DND-41 (cell line): ENCODE measurements around the gene PGBD5.

Source experiments
- ATAC-seq: fragments of 200-7000 bp; cut with Tn5 transposase; 3 replicates; pipeline ENCODE4 v1.9.1; 2021; ENCODE audit warnings: low read depth; ENCODE audit not compliant: insufficient read depth
- DNase-seq: peaks from one replicate; pipeline ENCODE4 v3.0.0-alpha.2; 2020
- H2AFZ ChIP-seq: 2 replicates; pipeline ENCODE4 v1.6.0; 2012; ENCODE audit warnings: low read depth, low read length
- H3K27ac ChIP-seq: 2 replicates; pipeline ENCODE4 v1.5.1; 2012; ENCODE audit warnings: low read length, inconsistent platforms
- H3K27me3 ChIP-seq: fragments of 200-600 bp; sonication (generic); 2 replicates; pipeline ENCODE4 v1.6.0; 2012; ENCODE audit warnings: low read length, mild to moderate bottlenecking, inconsistent platforms; ENCODE audit not compliant: insufficient read depth, poor library complexity
- H3K36me3 ChIP-seq: 2 replicates; pipeline ENCODE4 v1.5.1; 2012; ENCODE audit warnings: low read length, inconsistent platforms; ENCODE audit not compliant: insufficient read depth
- H3K4me1 ChIP-seq: 2 replicates; pipeline ENCODE4 v1.5.1; 2012; ENCODE audit warnings: mild to moderate bottlenecking, low read length; ENCODE audit not compliant: insufficient read depth
- H3K4me2 ChIP-seq: 2 replicates; pipeline ENCODE4 v1.6.0; 2012; ENCODE audit warnings: mild to moderate bottlenecking, moderate library complexity, low read length, inconsistent platforms; ENCODE audit not compliant: insufficient read depth
- H3K4me3 ChIP-seq, 2 experiments: fragments of 200-600 bp in 1 of 2; shearing (Covaris generic) in 1 of 2; 2 replicates each; pipeline ENCODE4 v1.5.1; 2012 to 2016; ENCODE audit warnings: inconsistent platforms in 2 of 2, low read length in 2 of 2, mild to moderate bottlenecking in 2 of 2, low read depth in 1 of 2, moderate library complexity in 1 of 2
- H3K79me2 ChIP-seq: 2 replicates; pipeline ENCODE4 v1.6.0; 2012; ENCODE audit warnings: low read length, inconsistent platforms; ENCODE audit not compliant: insufficient read depth
- H3K9ac ChIP-seq: 2 replicates; pipeline ENCODE4 v1.6.0; 2012; ENCODE audit warnings: low read depth, mild to moderate bottlenecking, inconsistent platforms, low read length, moderate library complexity
- H3K9me3 ChIP-seq: 2 replicates; pipeline ENCODE4 v1.5.1; 2012; ENCODE audit warnings: low read length, moderate library complexity, mild to moderate bottlenecking, inconsistent platforms; ENCODE audit not compliant: insufficient read depth, severe bottlenecking
- H4K20me1 ChIP-seq: 2 replicates; pipeline ENCODE4 v1.6.0; 2012; ENCODE audit warnings: low read length; ENCODE audit not compliant: insufficient read depth
- EZH2 ChIP-seq: IDR thresholded peaks from 3 replicates; pipeline ENCODE4 v1.6.1; 2012; ENCODE audit warnings: borderline replicate concordance, low read depth, mild to moderate bottlenecking, moderate library complexity, low read length, inconsistent platforms; ENCODE audit not compliant: severe bottlenecking
- TF ChIP-seq, protein P1 (sequence below): IDR thresholded peaks from 2 replicates; pipeline ENCODE4 v1.5.1; 2012; ENCODE audit warnings: borderline replicate concordance, low read length, moderate library complexity, mild to moderate bottlenecking; ENCODE audit not compliant: poor library complexity, severe bottlenecking; ENCODE audit errors: extremely low read depth

Gene PGBD5

DNA sequence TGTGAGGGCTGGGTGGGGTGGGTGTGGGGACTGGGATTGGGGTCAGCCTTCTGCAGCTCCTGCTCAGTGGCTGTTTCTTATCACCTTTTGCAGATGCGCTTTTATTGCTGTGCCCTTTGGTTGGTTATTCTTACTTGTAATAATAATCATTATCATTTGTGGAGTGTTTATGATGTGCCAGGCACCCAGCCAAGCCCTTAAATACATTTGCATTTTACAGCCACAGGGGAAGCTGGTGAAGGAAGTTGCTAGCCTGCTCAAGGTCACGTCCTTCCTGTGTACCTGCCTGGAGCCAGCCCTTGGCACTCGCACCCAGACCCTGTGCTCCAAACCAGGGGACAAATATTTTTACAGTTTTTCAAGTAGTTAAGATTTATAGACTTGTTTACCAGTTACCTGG is 144.0 kb downstream of the PGBD5 start:
- TF ChIP-seq, protein P1, sequence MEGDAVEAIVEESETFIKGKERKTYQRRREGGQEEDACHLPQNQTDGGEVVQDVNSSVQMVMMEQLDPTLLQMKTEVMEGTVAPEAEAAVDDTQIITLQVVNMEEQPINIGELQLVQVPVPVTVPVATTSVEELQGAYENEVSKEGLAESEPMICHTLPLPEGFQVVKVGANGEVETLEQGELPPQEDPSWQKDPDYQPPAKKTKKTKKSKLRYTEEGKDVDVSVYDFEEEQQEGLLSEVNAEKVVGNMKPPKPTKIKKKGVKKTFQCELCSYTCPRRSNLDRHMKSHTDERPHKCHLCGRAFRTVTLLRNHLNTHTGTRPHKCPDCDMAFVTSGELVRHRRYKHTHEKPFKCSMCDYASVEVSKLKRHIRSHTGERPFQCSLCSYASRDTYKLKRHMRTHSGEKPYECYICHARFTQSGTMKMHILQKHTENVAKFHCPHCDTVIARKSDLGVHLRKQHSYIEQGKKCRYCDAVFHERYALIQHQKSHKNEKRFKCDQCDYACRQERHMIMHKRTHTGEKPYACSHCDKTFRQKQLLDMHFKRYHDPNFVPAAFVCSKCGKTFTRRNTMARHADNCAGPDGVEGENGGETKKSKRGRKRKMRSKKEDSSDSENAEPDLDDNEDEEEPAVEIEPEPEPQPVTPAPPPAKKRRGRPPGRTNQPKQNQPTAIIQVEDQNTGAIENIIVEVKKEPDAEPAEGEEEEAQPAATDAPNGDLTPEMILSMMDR, result no peak
- no peak for TF ChIP-seq EZH2
- Histone ChIP-seq H3K36me3 (peaks cover 64% of the 10 kb centered on the region), H3K27ac (no peak overlapping the region), H2AFZ (no peak overlapping the region), H3K9me3 (no peaks in the 10 kb centered on the region), H4K20me1 (peaks cover 61% of the 10 kb centered on the region), H3K27me3 (no peaks in the 10 kb centered on the region), H3K9ac (no peak overlapping the region), H3K79me2 (0 out of 2 replicates have a peak, but pooled peaks cover 3% of the 10 kb centered on the region), H3K4me2 (no peak overlapping the region), H3K4me3 (no peak overlapping the region), H3K4me1 (no peaks in the 10 kb centered on the region)
- ATAC-seq (no peak), DNase-seq (no peak)

DNA sequence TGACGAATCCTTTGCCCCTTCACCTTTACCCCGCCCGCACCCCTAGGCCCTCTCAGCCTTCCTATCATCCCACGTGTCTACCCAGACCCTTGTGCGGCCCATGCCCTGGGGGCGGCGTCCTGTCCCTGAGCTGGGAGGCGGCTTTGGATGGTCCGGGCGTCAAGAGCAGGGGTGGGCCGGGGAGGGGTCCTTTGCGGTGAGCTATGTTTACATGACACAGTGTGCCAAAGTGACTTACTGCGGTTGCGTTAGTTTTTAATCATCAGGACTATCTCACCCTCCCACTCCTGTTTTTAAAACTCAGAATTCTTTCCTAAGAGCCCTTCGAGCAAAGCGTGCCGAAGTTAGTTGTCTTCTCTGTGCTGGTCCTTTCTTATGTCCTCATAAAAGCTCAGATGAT is 144.6 kb downstream of the PGBD5 start:
- Histone ChIP-seq H4K20me1 (peaks cover 60% of the 10 kb centered on the region), H3K4me3 (no peak overlapping the region), H2AFZ (no peak overlapping the region), H3K27me3 (no peaks in the 10 kb centered on the region), H3K9ac (no peak overlapping the region), H3K9me3 (no peaks in the 10 kb centered on the region), H3K4me2 (no peak overlapping the region), H3K36me3 (peaks cover 70% of the 10 kb centered on the region), H3K79me2 (0 out of 2 replicates have a peak, but pooled peaks cover 3% of the 10 kb centered on the region), H3K27ac (no peak overlapping the region), H3K4me1 (no peaks in the 10 kb centered on the region)
- ATAC-seq (no peak), DNase-seq (no peak)
- TF ChIP-seq, protein P1, result no peak
- no peak for TF ChIP-seq EZH2

DNA sequence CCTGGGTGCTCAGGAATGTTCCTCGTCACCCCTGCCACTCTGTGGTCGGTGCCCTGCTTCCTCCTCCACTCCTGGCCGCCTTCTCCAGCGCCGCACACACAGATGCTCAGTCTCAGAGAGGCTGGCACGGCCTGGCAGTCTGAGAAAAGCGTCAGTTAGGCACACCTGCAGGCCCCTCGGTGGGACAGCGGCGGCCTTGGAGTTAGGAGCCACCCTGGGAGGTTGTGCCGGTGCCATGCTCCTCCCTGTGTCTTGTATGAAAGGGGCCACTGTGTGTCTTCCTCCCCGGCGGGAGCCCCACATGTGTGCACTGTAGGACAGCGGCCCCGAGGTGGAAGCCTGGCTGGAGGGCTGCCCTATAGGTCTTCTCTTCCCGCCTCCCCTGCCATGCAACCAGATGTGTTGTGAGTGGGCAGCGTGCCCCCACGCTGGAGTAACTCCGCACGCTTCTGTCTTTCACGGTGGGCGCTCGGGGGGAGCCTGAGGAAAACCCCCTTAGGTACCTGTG is 145.2 kb downstream of the PGBD5 start:
- Histone ChIP-seq H2AFZ (no peak overlapping the region), H3K4me2 (no peak overlapping the region), H3K79me2 (peaks cover 7% of the 10 kb centered on the region; the same call in 1 of the 2 replicates), H4K20me1 (peaks cover 64% of the 10 kb centered on the region), H3K27ac (no peak overlapping the region), H3K4me3 (no peak overlapping the region), H3K36me3 (peaks cover 76% of the 10 kb centered on the region), H3K27me3 (no peaks in the 10 kb centered on the region), H3K9ac (no peak overlapping the region), H3K4me1 (no peaks in the 10 kb centered on the region), H3K9me3 (no peaks in the 10 kb centered on the region)
- TF ChIP-seq EZH2, result no peak
- TF ChIP-seq, protein P1, result no peak
- ATAC-seq, result no peak
- DNase-seq, result no peak
